NCI-H1436 (cell line): ENCODE measurements around the gene GFER.
"Not testable (repeated sequence)": the region's sequence is repeated elsewhere in the genome, so short reads cannot be mapped to it uniquely, and the experiment has no call there.

Source experiments
- DNase-seq: peaks from one replicate; lab custom pipeline; 2025; lab: John Stamatoyannopoulos, UW

GFER gene

GRCh38 chr16:2027024-2028010 is 43.3 kb downstream of the GFER start:
- no peak for DNase-seq

- DNase-seq: no peak
Measured at GRCh38 chr16:2028146-2028545, 44.2 kb downstream of the GFER start.

GRCh38 chr16:2028620-2029220 is 44.7 kb downstream of the GFER start:
- DNase-seq: no peak

GRCh38 chr16:2029350-2029749 is 45.4 kb downstream of the GFER start:
- no peak for DNase-seq

GRCh38 chr16:2030036-2030435 is 46.0 kb downstream of the GFER start:
- no peak for DNase-seq

- no peak for DNase-seq
Measured at GRCh38 chr16:2031081-2031577, 47.1 kb downstream of the GFER start.

GRCh38 chr16:2032285-2033056 is 48.5 kb downstream of the GFER start:
- DNase-seq: no peak

- no peak for DNase-seq
Measured at GRCh38 chr16:2033057-2033908, 49.3 kb downstream of the GFER start.

- not testable (repeated sequence) for DNase-seq
Measured at GRCh38 chr16:2033909-2034695, 50.1 kb downstream of the GFER start.

GRCh38 chr16:2034696-2035430 is 50.9 kb downstream of the GFER start:
- no peak for DNase-seq

GRCh38 chr16:2035431-2036199 is 51.6 kb downstream of the GFER start:
- peak; percentile 17 for DNase-seq

GRCh38 chr16:2036200-2036966 is 52.4 kb downstream of the GFER start:
- DNase-seq: no peak

- no peak for DNase-seq
Measured at GRCh38 chr16:2037115-2037514, 53.1 kb downstream of the GFER start.
